ENCODE measurements around the gene SCT. TPM values are rescaled to one million over a fixed set of nuclear protein-coding genes. Genes with fewer than 3 reads are reported as not detected.

SCT gene
- total and polyA plus RNA-seq, 8 donors, result 0.58 to 0.69 TPM; not detected in 6

GRCh38 chr11:581342-581741, 45.6 kb downstream of the SCT start:
- 79 to 84% methylated on average over 14 of the region's 14 CpGs for WGBS, 2 donors
- Histone ChIP-seq H3K9me3 (no peaks in the 10 kb centered on the region), H3K27ac (no peak overlapping the region), H3K27me3 (no peaks in the 10 kb centered on the region), H3K4me3 (no peak overlapping the region), H3K4me1 (peaks cover 22 to 33% (median 28%) of the 10 kb centered on the region in 3 donors), H3K36me3 (peaks cover 0 to 12% (median 4%) of the 10 kb centered on the region in 3 donors)
- no peak for TF ChIP-seq CTCF (IDR thresholded peaks at IDR 0.05)
- intact Hi-C loops (cut with DNase I), result no loop called here
- ATAC-seq (no peak), DNase-seq (peak in 1 of 6 donors; percentile 49), FAIRE-seq (no peak)

- ATAC-seq, result peak; percentile 6 to 28 (median 20)
- 32% methylated on average over 20 of the region's 20 CpGs for WGBS, 2 donors
- TF ChIP-seq CTCF (IDR thresholded peaks at IDR 0.05), result no peak
- Histone ChIP-seq H3K27ac (peak overlapping the region in 3 of 4 donors; percentile 11 to 22 (median 18)), H3K36me3 (peaks cover 0 to 12% (median 0%) of the 10 kb centered on the region in 3 donors), H3K27me3 (no peaks in the 10 kb centered on the region), H3K4me1 (peaks cover 22 to 33% (median 28%) of the 10 kb centered on the region in 3 donors), H3K4me3 (no peak overlapping the region), H3K9me3 (no peaks in the 10 kb centered on the region)
- DNase-seq, result peak in 4 of 6 donors; percentile 41 to 70 (median 56)
- FAIRE-seq, result no peak
- intact Hi-C loops (cut with DNase I), result no loop called here
These were observed 47.0 kb downstream of the SCT start for GRCh38 chr11:579830-580601.

- Histone ChIP-seq H3K27ac (no peak overlapping the region), H3K36me3 (peaks cover 0 to 7% (median 0%) of the 10 kb centered on the region in 3 donors), H3K4me1 (peaks cover 22 to 33% (median 28%) of the 10 kb centered on the region in 3 donors), H3K27me3 (no peaks in the 10 kb centered on the region), H3K9me3 (no peaks in the 10 kb centered on the region), H3K4me3 (peak overlapping the region in 1 of 4 donors; percentile 81)
- TF ChIP-seq CTCF (IDR thresholded peaks at IDR 0.05), result no peak
- FAIRE-seq, result no peak
- WGBS, 2 donors, result 56 to 60% methylated on average over 21 of the region's 21 CpGs
- DNase-seq, result peak in 1 of 6 donors; percentile 29
- intact Hi-C loops (cut with DNase I), result no loop called here
- ATAC-seq, result no peak
These were observed 48.5 kb downstream of the SCT start for GRCh38 chr11:578276-579035.

- 21 to 28% methylated on average over 6 of the region's 6 CpGs for WGBS, 2 donors
These were observed 49.4 kb downstream of the SCT start for GRCh38 chr11:577611-577894.

More at GRCh38 chr11:577611-577894, 49.4 kb downstream of the SCT start:
- H3K9me3 ChIP-seq, result no peaks in the 10 kb centered on the region
- intact Hi-C loops (cut with DNase I), result no loop called here
- no peaks in the 10 kb centered on the region for H3K36me3 ChIP-seq
- H3K4me1 ChIP-seq, result peaks cover 22 to 33% (median 28%) of the 10 kb centered on the region in 3 donors
- FAIRE-seq, result no peak
- H3K27ac ChIP-seq, result no peak overlapping the region
- peak overlapping the region in 3 of 4 donors; percentile 78 to 81 (median 79) for H3K4me3 ChIP-seq
- no peak for ATAC-seq
- no peaks in the 10 kb centered on the region for H3K27me3 ChIP-seq
- no peak for DNase-seq
- no peak for TF ChIP-seq CTCF (IDR thresholded peaks at IDR 0.05)

All from pancreas (tissue), 10 donors.